B cell (primary cell): ENCODE measurements around the gene TNIK. TPM values are rescaled to one million over a fixed set of nuclear protein-coding genes. Genes with fewer than 3 reads are reported as not detected.

Experiments
- ATAC-seq: fragments of 200-7000 bp; cut with Tn5 transposase; one replicate; pipeline ENCODE4 v1.10.0; 2021; ENCODE audit warnings: low read depth, mild to moderate bottlenecking, moderate number of reproducible peaks, moderate library complexity
- CTCF ChIA-PET: fragments of 350-600 bp; sonication (Branson Sonifier 250); formaldehyde crosslinking; loops from one replicate; lab custom pipeline; 2021; ENCODE audit warnings: antibody characterized with exemption, inconsistent platforms; lab: Charles Lee
- POLR2A ChIA-PET: fragments of 350-600 bp; sonication (Branson Sonifier 250); formaldehyde crosslinking; loops from one replicate; lab custom pipeline; 2021; ENCODE audit warnings: antibody characterized with exemption; lab: Charles Lee
- DNase-seq: peaks from one replicate; pipeline ENCODE4 v3.0.0; 2013
- H2AFZ ChIP-seq: 2 replicates; pipeline ENCODE4 v1.6.1; 2012; ENCODE audit warnings: mild to moderate bottlenecking, low read depth, low read length; ENCODE audit not compliant: insufficient read depth, poor library complexity, severe bottlenecking
- H3K27ac ChIP-seq, 2 donors: 1 replicate in 1 of 2; 2 replicates in 1 of 2; pipeline ENCODE4 v1.5.1; 2012 to 2013; ENCODE audit warnings: low read length in 2 of 2, mild to moderate bottlenecking in 2 of 2, moderate library complexity in 1 of 2
- H3K27me3 ChIP-seq, 4 experiments: fragments of 200-600 bp in 1 of 4; sonication (generic) in 1 of 4; replicated peaks in 1 of 4; 1 replicate in 2 of 4; 2 replicates in 2 of 4; pipeline versions ENCODE4 v1.6.1 to v1.7.0; 2013 to 2016; ENCODE audit warnings: low read length in 3 of 4, mild to moderate bottlenecking in 2 of 4, mixed read lengths in 1 of 4, moderate library complexity in 1 of 4; ENCODE audit not compliant: insufficient read depth in 4 of 4, control insufficient read depth in 3 of 4; ENCODE audit errors: control extremely low read depth in 1 of 4
- H3K36me3 ChIP-seq, 2 experiments: replicated peaks in 1 of 2; 1 replicate in 1 of 2; 2 replicates in 1 of 2; pipeline versions ENCODE4 v1.6.1 to v1.7.1; 2013; ENCODE audit warnings: low read length in 1 of 2; ENCODE audit not compliant: insufficient read depth in 2 of 2, control insufficient read depth in 1 of 2; ENCODE audit errors: control extremely low read depth in 1 of 2, extremely low read depth in 1 of 2
- H3K4me1 ChIP-seq, 2 donors: fragments of 200-600 bp in 1 of 2; sonication (generic) in 1 of 2; 1 replicate in 1 of 2; 2 replicates in 1 of 2; pipeline versions ENCODE4 v1.5.1 to v1.6.1; 2013 to 2017; ENCODE audit warnings: low read length in 2 of 2; ENCODE audit not compliant: control insufficient read depth in 2 of 2, insufficient read depth in 2 of 2
- H3K4me2 ChIP-seq: replicated peaks from 2 replicates; pipeline ENCODE3; 2012; ENCODE audit warnings: mild to moderate bottlenecking, low read depth, low read length; ENCODE audit not compliant: poor library complexity, severe bottlenecking
- H3K4me3 ChIP-seq, 5 experiments: fragments of 200-600 bp in 1 of 5; sonication (generic) in 1 of 5; 1 replicate in 3 of 5; 2 replicates in 2 of 5; pipeline versions ENCODE4 v1.5.1 to v1.7.0; 2011 to 2016; ENCODE audit warnings: low read length in 4 of 5, mild to moderate bottlenecking in 4 of 5, low read depth in 2 of 5, control low read depth in 1 of 5, moderate library complexity in 1 of 5; ENCODE audit not compliant: insufficient read depth in 1 of 5; ENCODE audit errors: control extremely low read depth in 1 of 5, extremely low read depth in 1 of 5
- H3K79me2 ChIP-seq: fragments of 200-600 bp; sonication (generic); one replicate; pipeline ENCODE4 v1.6.0; 2016; ENCODE audit warnings: low read length; ENCODE audit not compliant: control insufficient read depth, insufficient read depth
- H3K9ac ChIP-seq: fragments of 200-600 bp; sonication (generic); 2 replicates; pipeline ENCODE4 v1.6.1; 2017; ENCODE audit warnings: mild to moderate bottlenecking, low read length, moderate library complexity
- H3K9me3 ChIP-seq, 3 donors: one replicate each; pipeline versions ENCODE4 v1.6.1 to v1.7.1; 2013; ENCODE audit warnings: low read length in 2 of 3; ENCODE audit not compliant: control insufficient read depth in 2 of 3, insufficient read depth in 1 of 3; ENCODE audit errors: control extremely low read depth in 1 of 3
- H4K20me1 ChIP-seq: 2 replicates; pipeline ENCODE4 v1.6.0; 2012; ENCODE audit warnings: mild to moderate bottlenecking, low read length; ENCODE audit not compliant: insufficient read depth, control insufficient read depth, poor library complexity, severe bottlenecking
- H3K27ac Mint-ChIP-seq: one replicate; pipeline ENCODE4 v1.8.0; 2021; ENCODE audit warnings: mixed read lengths
- H3K27me3 Mint-ChIP-seq: one replicate; pipeline ENCODE4 v1.8.0; 2021; ENCODE audit warnings: mixed read lengths
- H3K4me1 Mint-ChIP-seq: one replicate; pipeline ENCODE4 v1.8.0; 2021; ENCODE audit warnings: mixed read lengths
- H3K4me3 Mint-ChIP-seq: one replicate; pipeline ENCODE4 v1.8.0; 2021; ENCODE audit warnings: mixed read lengths
- H3K9me3 Mint-ChIP-seq: one replicate; pipeline ENCODE4 v1.8.0; 2022; ENCODE audit warnings: mixed read lengths; ENCODE audit not compliant: insufficient read depth
- EZH2 ChIP-seq: IDR thresholded peaks from 2 replicates; pipeline ENCODE4 v1.6.1; 2012; ENCODE audit warnings: borderline replicate concordance, low read depth, mild to moderate bottlenecking, moderate library complexity, low read length; ENCODE audit not compliant: insufficient read depth, poor library complexity, severe bottlenecking
- WGBS: methylation state at CpG from one replicate; pipeline ENCODE4 v1.1.5; 2013; ENCODE audit warnings: missing lambda C conversion rate; ENCODE audit not compliant: insufficient coverage; 5-methylcytosine and 5-hydroxymethylcytosine counted together
- intact Hi-C: fragments of 100-400 bp; cut with micrococcal nuclease; formaldehyde crosslinking; loops from one replicate; pipeline ENCODE4 v1.10.0; 2022
- polyA plus RNA-seq: library from polyadenylated mRNA; depleted of rRNA; stranded (reverse); fragments of >200 nt; gene quantifications from 2 replicates; pipeline ENCODE4 v1.2.3, GENCODE V29; 2012
- total RNA-seq, 2 donors: library from RNA; stranded (reverse); fragments of 120-200 nt in 1 of 2; gene quantifications; 1 replicate in 1 of 2; 2 replicates in 1 of 2; pipeline versions ENCODE4 v1.2.3 to v1.2.4, GENCODE V29; 2013 to 2022
- TF ChIP-seq, protein P1 (sequence below): fragments of 200-600 bp; IDR thresholded peaks from one replicate; pipeline ENCODE4 v1.8.0; 2022; ENCODE audit warnings: antibody characterized with exemption, mild to moderate bottlenecking

Gene TNIK
- total and polyA plus RNA-seq, 2 donors (not counting 1 experiment from before 2014, with no cell fraction given), result 0.66 to 7.7 TPM

DNA sequence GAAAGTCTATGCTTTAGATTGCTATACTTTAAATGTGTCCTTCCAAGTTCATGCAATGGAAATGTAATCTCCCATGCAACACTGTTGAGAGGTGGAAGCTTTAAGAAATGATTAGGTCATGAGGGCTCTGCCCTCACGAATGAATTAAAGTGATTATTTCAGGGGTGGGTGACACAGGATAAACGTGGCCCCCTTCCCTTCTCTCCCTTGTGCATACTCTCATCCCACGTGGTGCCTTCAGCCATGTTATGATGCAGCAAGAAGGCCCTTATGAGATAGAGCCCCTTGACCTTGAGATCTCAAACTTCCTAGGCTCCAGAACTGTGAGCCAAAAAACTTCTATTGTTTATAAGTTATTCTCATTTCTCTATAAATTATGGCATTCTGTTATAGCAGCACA is 183.3 kb downstream of the TNIK start:
- Histone ChIP-seq H3K36me3 (no peaks in the 10 kb centered on the region), H3K27ac (no peak overlapping the region), H3K79me2 (no peaks in the 10 kb centered on the region), H4K20me1 (no peaks in the 10 kb centered on the region), H3K9me3 (peaks cover 0 to 4% (median 0%) of the 10 kb centered on the region in 3 donors), H3K4me1 (no peaks in the 10 kb centered on the region), H2AFZ (no peak overlapping the region), H3K4me3 (no peak overlapping the region), H3K27me3 (no peaks in the 10 kb centered on the region), H3K9ac (no peak overlapping the region), H3K4me2 (no peak overlapping the region)
- H3K27me3 Mint-ChIP-seq, result no peaks in the 10 kb centered on the region
- CTCF ChIA-PET, result no interaction called here
- H3K9me3 Mint-ChIP-seq, result no peaks in the 10 kb centered on the region
- WGBS, result no CpG with 5 or more reads among the region's 3 CpGs
- DNase-seq, result no peak
- POLR2A ChIA-PET, result no interaction called here
- intact Hi-C loops, result no loop called here
- H3K4me1 Mint-ChIP-seq, result no peaks in the 10 kb centered on the region
- TF ChIP-seq, protein P1, sequence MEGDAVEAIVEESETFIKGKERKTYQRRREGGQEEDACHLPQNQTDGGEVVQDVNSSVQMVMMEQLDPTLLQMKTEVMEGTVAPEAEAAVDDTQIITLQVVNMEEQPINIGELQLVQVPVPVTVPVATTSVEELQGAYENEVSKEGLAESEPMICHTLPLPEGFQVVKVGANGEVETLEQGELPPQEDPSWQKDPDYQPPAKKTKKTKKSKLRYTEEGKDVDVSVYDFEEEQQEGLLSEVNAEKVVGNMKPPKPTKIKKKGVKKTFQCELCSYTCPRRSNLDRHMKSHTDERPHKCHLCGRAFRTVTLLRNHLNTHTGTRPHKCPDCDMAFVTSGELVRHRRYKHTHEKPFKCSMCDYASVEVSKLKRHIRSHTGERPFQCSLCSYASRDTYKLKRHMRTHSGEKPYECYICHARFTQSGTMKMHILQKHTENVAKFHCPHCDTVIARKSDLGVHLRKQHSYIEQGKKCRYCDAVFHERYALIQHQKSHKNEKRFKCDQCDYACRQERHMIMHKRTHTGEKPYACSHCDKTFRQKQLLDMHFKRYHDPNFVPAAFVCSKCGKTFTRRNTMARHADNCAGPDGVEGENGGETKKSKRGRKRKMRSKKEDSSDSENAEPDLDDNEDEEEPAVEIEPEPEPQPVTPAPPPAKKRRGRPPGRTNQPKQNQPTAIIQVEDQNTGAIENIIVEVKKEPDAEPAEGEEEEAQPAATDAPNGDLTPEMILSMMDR, result no peak
- no peak for TF ChIP-seq EZH2
- H3K27ac Mint-ChIP-seq, result no peak overlapping the region
- no peak for ATAC-seq
- no peak overlapping the region for H3K4me3 Mint-ChIP-seq

DNA sequence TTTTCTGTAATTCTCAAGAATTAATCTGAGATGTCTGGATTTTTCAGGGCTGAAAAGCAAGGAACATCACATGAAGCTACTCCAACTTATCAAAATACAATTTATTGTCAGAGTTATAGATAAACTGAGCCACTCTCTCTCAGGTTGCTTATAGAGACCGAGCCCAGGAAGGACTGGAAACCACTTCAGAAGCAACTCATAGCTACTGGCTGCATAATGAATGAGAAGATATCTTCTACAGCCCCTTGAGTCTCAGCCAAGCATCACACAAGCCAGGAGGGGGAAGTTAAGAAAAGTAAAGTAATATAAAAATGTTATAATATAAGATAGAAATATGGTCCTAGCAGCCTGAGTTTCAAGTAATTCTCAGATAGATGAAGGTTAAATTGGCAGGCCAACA is 186.0 kb downstream of the TNIK start:
- no peak for ATAC-seq
- no peak overlapping the region for H3K4me3 ChIP-seq
- DNase-seq, result no peak
- intact Hi-C loops, result no loop called here
- no peaks in the 10 kb centered on the region for H3K36me3 ChIP-seq
- Mint-ChIP-seq H3K27me3 (no peaks in the 10 kb centered on the region), H3K4me1 (peaks cover 1% of the 10 kb centered on the region), H3K27ac (no peak overlapping the region), H3K9me3 (no peaks in the 10 kb centered on the region), H3K4me3 (no peak overlapping the region)
- no peaks in the 10 kb centered on the region for H3K27me3 ChIP-seq
- peaks cover 0 to 4% (median 0%) of the 10 kb centered on the region in 3 donors for H3K9me3 ChIP-seq
- no peaks in the 10 kb centered on the region for H3K4me1 ChIP-seq
- no peaks in the 10 kb centered on the region for H3K79me2 ChIP-seq
- H2AFZ ChIP-seq, result no peak overlapping the region
- ChIA-PET CTCF (no interaction called here), POLR2A (no interaction called here)
- no peaks in the 10 kb centered on the region for H4K20me1 ChIP-seq
- no CpG with 5 or more reads among the region's 1 CpG for WGBS
- no peak overlapping the region for H3K9ac ChIP-seq
- no peak overlapping the region for H3K27ac ChIP-seq
- H3K4me2 ChIP-seq, result no peak overlapping the region
- TF ChIP-seq, protein P1, result no peak
- TF ChIP-seq EZH2, result no peak
